T-helper 17 cell (primary cell): ENCODE results near the gene HAAO. TPM values are rescaled to one million over a fixed set of nuclear protein-coding genes. Genes with fewer than 3 reads are reported as not detected.

Experiments used
- ATAC-seq: fragments of 150-1000 bp; cut with Tn5 transposase; 2 replicates; pipeline ENCODE4 v1.10.0; 2021; ENCODE audit warnings: mild to moderate bottlenecking, moderate library complexity
- DNase-seq, 3 donors: peaks; one replicate each; pipeline versions ENCODE4 v3.0.0 to v3.0.0-alpha.2; 2020 to 2021
- H3K9me3 ChIP-seq: one replicate; pipeline ENCODE4 v1.7.0; 2013; ENCODE audit warnings: low read length, mild to moderate bottlenecking; ENCODE audit not compliant: control insufficient read depth, poor library complexity, severe bottlenecking
- H3K27ac Mint-ChIP-seq: one replicate; pipeline ENCODE4 v1.8.0; 2022; ENCODE audit warnings: mild to moderate bottlenecking, moderate library complexity, mixed read lengths
- H3K27me3 Mint-ChIP-seq: one replicate; pipeline ENCODE4 v1.8.0; 2022; ENCODE audit warnings: mixed read lengths
- H3K36me3 Mint-ChIP-seq: one replicate; pipeline ENCODE4 v1.8.0; 2022; ENCODE audit warnings: low read depth, mixed read lengths
- H3K4me1 Mint-ChIP-seq: one replicate; pipeline ENCODE4 v1.8.0; 2022; ENCODE audit warnings: mild to moderate bottlenecking, mixed read lengths
- H3K4me3 Mint-ChIP-seq: one replicate; pipeline ENCODE4 v1.8.0; 2022; ENCODE audit warnings: mild to moderate bottlenecking, moderate library complexity, mixed read lengths
- total RNA-seq, 4 donors: library from RNA in 2 of 4; stranded (reverse) in 2 of 4; gene quantifications; one replicate each; pipeline ENCODE4 v1.2.3 and lab custom pipeline; 2022 to 2026

Gene HAAO
- total RNA-seq, 2 donors from 2014 or later: 0.37 TPM; not detected in 1

DNA sequence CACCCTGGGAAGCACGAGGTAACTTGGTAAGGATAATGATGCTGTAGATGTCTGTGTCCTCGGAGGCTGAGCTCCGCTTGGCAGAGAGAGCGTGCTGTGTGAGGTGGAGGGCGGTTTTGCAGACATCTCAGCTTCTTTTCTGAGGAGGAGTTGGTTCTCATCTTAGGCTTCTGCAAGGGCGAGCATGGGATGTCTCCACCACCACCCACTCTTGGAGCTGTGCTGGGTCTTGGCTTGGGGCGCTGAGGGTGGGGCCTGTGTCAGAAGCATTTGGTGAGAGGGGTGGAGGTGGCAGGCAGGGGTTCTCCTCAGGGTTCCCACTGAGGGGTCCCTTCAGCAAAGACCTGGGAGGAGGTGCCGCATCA, 37.6 kb downstream of the HAAO start:
- Mint-ChIP-seq H3K4me1 (peaks cover 12% of the 10 kb centered on the region), H3K36me3 (peaks cover 17% of the 10 kb centered on the region), H3K4me3 (no peak overlapping the region), H3K27ac (no peak overlapping the region), H3K27me3 (no peaks in the 10 kb centered on the region)
- DNase-seq: no peak
- H3K9me3 ChIP-seq: no peaks in the 10 kb centered on the region
- ATAC-seq: no peak

DNA sequence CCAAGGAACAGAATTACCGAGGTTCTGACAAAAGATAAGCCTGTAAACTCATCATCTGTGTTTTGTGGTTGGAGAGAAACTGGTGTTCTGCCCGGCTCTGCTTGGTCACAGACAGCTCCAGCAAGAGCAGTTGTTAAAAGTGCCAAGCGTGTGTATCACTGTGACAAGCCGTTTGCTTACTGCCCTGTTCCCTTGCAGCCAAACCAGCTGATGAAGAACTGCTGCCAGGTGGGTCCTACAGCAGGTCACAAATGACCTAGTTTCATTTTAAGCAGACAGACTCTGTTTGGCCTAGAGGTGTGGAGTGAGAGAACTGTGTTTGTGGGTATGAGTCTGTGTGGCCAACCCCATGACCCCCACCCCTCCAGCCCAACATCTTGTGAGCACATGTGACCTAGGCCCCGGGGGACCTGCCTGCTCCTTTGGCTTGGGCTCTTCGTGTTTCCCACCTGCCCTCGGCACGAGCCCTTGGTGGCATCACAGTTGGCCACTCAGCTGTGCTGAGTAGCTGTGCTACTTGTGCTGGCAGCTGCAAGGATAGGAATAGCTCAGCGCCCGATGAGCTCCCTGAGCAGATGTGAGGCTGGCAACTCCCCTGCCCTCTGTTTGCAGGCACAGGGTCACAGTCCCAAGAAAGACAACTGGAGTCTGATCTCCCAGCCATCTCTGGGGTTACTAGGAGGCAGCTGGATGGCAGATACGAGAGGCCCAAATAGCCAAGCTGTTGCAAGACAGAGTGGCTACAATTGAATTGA, 38.2 kb downstream of the HAAO start:
- Mint-ChIP-seq H3K4me1 (peaks cover 13% of the 10 kb centered on the region), H3K27ac (peak overlapping the region; percentile 37), H3K27me3 (no peaks in the 10 kb centered on the region), H3K4me3 (no peak overlapping the region), H3K36me3 (peaks cover 15% of the 10 kb centered on the region)
- peak; percentile 50 for ATAC-seq
- no peak for DNase-seq
- H3K9me3 ChIP-seq: no peaks in the 10 kb centered on the region

DNA sequence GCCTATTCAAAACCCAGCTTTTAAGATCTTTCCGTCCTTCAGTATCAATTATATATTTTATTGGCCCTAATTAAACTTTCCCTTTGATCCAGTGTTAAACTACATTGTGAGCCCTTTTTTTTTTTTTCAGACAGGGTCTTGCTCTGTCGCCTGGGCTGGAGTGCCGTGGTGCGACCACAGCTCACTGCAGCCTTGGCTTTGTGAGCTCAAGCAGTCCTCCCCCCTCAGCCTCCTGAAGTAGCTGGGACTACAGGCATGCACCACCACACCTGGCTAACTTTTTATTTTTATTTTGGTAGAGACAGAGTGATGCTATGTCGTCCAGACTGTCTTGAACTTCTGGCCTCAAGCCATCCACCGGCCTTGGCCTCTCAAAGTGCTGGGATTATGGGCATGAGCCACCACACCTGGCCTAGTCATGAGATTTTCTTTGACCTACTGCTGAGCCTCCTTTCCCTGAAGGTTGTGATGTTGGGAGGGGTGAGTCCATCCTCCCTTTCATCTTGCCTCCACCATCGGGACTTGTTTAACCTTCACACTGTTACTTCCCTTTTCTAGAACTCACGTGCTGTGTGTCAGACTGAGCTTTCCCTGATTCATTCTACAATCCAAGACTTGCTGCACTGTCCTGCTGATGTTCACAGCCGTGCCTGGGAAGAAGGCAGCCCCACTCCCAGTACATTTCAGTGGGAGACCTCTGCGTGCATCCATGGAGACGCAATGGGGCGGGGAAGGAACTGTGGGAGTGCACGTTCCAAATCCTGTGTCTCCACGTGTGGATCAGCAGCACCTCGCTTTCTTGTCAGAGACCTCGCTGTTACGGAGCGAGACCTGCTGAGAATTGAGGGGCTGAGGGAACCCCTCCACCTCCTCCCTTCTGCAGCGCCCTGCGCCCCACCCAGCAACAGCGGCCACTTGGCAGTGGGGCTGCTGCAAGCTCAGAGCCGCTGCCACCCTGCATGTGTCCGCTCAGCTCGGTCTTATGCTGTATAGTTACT, 39.3 kb downstream of the HAAO start:
- no peak for ATAC-seq
- Mint-ChIP-seq H3K4me3 (no peak overlapping the region), H3K36me3 (peaks cover 14% of the 10 kb centered on the region)

DNA sequence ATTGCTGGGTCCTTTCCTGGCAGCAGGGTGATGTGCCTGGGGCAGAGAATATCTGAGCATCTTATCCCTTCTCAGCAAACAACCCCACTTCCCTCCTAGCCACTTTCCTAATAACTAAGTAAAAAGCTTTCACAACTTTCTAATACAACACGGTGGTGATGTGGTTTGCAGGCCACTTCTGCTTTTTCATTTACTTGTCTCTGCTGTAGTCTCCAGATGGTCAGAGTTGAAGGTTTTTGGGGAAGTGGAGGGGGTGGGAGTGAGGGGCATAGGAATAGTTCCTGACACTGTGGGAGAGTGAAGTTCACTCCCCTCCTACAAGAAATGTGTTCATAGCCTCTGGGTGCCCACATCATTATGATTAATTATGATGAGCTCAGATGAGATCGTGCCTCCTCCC, 40.1 kb downstream of the HAAO start:
- Mint-ChIP-seq H3K27ac (peak overlapping the region; percentile 37), H3K4me3 (no peak overlapping the region), H3K36me3 (peaks cover 14% of the 10 kb centered on the region), H3K27me3 (no peaks in the 10 kb centered on the region), H3K4me1 (peaks cover 16% of the 10 kb centered on the region)
- peak; percentile 59 for ATAC-seq
- no peak for DNase-seq
- no peaks in the 10 kb centered on the region for H3K9me3 ChIP-seq

More for the DNA sequence above, 39.3 kb downstream of the HAAO start:
- H3K9me3 ChIP-seq: no peaks in the 10 kb centered on the region
- Mint-ChIP-seq H3K27ac (peak overlapping the region; percentile 37), H3K4me1 (peaks cover 16% of the 10 kb centered on the region), H3K27me3 (no peaks in the 10 kb centered on the region)
- no peak for DNase-seq

DNA sequence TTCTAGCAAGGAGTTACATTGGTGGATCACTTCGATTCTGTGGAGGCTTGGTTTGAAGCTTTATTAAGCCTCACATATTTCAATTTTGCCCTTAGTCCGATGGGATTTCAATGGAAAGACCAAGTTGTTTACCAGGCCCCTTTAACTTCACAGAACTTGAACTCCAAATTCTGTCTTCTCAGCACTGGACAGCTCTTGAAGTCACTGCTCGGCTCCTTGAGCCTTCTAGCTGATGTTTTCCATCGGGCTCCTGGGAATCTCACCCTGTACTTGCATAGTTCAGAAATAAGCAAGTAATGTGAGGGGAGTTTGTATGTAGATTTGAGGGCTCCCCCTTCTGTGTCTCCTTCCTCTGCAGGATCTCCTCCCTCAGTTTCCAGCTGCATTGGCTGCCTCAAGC, 43.5 kb downstream of the HAAO start:
- H3K9me3 ChIP-seq: no peaks in the 10 kb centered on the region
- peaks cover 14% of the 10 kb centered on the region for H3K36me3 Mint-ChIP-seq
- no peaks in the 10 kb centered on the region for H3K27me3 Mint-ChIP-seq
- H3K4me1 Mint-ChIP-seq: peaks cover 18% of the 10 kb centered on the region
- ATAC-seq: no peak
- no peak overlapping the region for H3K27ac Mint-ChIP-seq
- H3K4me3 Mint-ChIP-seq: no peak overlapping the region
- DNase-seq: no peak

DNA sequence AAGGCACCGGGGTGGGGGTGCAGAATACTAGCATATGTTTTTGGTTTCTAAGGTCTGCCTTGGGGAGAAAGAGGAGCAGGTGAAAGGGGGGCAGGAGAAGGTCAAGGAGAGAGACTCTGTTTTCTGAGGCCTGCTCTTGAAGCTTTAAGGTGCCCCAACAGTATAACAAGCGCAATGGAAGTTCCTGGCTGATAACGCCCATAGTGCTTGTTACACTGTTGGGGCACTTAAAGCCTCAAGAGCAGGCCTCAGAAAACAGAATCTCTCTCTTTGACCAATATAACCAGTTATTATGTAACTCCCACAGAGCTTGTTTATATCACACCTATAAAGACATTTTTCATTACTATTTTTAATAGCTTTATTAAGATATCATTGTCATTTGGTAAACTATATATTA, 45.0 kb downstream of the HAAO start:
- H3K36me3 Mint-ChIP-seq: peaks cover 8% of the 10 kb centered on the region
- no peak for DNase-seq
- H3K27me3 Mint-ChIP-seq: no peaks in the 10 kb centered on the region
- H3K9me3 ChIP-seq: no peaks in the 10 kb centered on the region
- H3K4me1 Mint-ChIP-seq: peaks cover 18% of the 10 kb centered on the region
- H3K4me3 Mint-ChIP-seq: no peak overlapping the region
- no peak for ATAC-seq
- no peak overlapping the region for H3K27ac Mint-ChIP-seq

DNA sequence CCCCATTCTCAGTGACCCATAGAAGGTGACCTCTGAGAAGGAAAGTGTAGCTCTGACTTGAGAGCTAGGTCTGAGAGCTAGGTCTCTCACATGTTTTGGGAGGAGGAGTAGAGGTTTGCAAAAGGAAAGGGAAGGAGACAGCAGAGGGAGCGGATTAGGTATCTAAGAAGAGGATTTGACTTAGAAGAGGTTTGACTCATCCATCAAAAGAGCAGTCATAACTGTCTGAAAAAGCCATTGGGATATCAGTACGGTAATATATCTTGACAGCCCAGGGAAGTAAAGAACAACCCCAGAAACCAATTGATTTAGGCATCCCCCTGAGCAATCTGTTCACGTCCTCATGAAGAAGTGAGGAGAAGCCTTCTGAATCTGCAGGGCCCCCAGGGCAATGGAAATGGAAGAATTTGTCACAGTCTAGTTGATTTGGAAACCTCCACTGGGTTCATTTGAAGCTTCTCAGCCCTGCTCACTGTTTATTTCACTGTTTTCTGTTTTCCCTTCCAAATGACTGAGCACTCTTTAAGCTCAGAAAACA, 47.8 kb downstream of the HAAO start:
- H3K9me3 ChIP-seq: no peaks in the 10 kb centered on the region
- ATAC-seq: no peak
- no peak overlapping the region for H3K27ac Mint-ChIP-seq
- DNase-seq: no peak
- H3K27me3 Mint-ChIP-seq: no peaks in the 10 kb centered on the region
- peaks cover 10% of the 10 kb centered on the region for H3K4me1 Mint-ChIP-seq
- peaks cover 2% of the 10 kb centered on the region for H3K36me3 Mint-ChIP-seq
- no peak overlapping the region for H3K4me3 Mint-ChIP-seq

DNA sequence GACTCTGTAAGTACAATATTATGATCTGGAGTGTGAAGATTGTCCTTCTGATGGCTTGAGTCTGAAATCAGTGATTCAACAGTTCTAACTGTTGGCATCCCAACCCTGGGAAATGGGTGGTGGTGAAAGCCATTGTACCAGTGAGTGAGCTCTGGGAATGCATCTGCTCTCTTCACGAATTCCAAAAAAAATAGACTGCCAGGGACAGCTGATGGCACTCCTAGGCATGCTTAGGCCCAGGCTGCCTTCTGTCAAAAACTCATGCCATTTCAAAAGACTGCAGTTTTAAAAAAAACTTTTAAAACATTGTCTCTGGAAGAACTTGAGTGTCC, 48.8 kb downstream of the HAAO start:
- DNase-seq: no peak
- ATAC-seq: no peak
- no peak overlapping the region for H3K4me3 Mint-ChIP-seq
- no peaks in the 10 kb centered on the region for H3K27me3 Mint-ChIP-seq
- H3K4me1 Mint-ChIP-seq: peaks cover 7% of the 10 kb centered on the region
- H3K27ac Mint-ChIP-seq: no peak overlapping the region
- peaks cover 3% of the 10 kb centered on the region for H3K36me3 Mint-ChIP-seq
- no peaks in the 10 kb centered on the region for H3K9me3 ChIP-seq

DNA sequence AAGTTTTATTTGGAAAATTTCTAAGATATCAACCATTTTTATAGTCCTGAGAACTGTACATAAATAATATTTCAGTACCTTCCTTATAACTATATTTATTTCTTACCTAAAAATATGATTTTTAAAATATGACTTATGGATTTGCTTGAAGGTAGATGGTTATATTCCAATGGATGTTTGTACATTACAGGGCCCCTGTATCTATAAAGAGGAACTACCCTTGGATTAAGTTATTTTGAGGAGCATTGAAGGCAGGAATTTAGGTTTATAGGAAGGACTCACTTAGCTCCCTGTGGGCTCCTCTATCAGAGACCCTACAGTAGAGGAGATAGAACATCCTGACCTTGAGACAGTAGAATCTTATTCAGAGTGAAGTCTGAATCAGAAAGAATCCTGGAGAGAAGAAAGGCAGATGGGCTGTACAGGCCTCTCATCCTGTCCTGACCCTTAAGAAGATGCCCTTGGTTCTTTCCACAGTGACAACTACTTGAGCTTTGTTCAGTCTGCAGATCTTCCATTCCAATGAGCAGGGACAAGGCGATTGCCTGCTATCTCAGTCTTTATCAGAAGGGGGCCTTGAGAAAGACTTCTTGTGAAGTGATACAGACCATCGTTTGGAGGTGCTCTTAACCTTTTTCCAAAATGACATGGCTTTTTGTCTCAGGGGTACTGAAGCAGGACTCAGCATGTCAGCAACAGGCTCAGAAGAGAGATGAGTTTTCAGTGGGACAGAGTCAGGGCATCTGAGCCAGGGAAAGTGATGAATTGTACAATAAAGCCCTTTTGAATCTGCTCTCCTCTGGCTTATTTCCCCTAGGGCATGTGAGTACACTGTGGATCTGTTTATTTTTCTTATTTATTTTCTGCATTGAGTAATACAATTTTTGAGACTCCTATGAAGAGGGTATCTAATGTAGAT, 49.4 kb downstream of the HAAO start:
- H3K9me3 ChIP-seq: no peaks in the 10 kb centered on the region
- no peak for ATAC-seq
- H3K4me1 Mint-ChIP-seq: peaks cover 7% of the 10 kb centered on the region
- no peak for DNase-seq
- no peak overlapping the region for H3K4me3 Mint-ChIP-seq
- H3K36me3 Mint-ChIP-seq: peaks cover 3% of the 10 kb centered on the region
- no peak overlapping the region for H3K27ac Mint-ChIP-seq
- no peaks in the 10 kb centered on the region for H3K27me3 Mint-ChIP-seq

DNA sequence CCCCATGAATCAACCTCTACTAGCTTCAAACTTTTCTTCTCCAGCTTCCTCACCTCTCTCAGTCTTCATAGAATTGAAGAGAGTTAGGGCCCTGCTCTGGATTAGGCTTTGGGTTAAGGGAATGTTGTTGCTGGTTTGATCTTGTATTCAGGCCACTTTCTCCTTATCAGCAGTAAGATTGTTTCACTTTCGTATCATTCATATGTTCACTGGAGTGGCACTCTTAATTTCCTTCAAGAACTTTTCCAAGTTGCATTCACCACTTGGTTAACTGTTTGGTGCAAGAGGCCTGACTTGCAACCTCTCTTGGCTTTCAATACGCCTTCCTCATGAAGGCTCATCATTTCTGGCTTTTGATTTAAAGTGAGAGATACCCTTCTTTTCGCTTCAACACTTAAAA, 51.2 kb downstream of the HAAO start:
- Mint-ChIP-seq H3K4me3 (no peak overlapping the region), H3K4me1 (peaks cover 7% of the 10 kb centered on the region), H3K36me3 (peaks cover 3% of the 10 kb centered on the region), H3K27ac (no peak overlapping the region), H3K27me3 (no peaks in the 10 kb centered on the region)
- no peaks in the 10 kb centered on the region for H3K9me3 ChIP-seq
- DNase-seq (no peak), ATAC-seq (no peak)

DNA sequence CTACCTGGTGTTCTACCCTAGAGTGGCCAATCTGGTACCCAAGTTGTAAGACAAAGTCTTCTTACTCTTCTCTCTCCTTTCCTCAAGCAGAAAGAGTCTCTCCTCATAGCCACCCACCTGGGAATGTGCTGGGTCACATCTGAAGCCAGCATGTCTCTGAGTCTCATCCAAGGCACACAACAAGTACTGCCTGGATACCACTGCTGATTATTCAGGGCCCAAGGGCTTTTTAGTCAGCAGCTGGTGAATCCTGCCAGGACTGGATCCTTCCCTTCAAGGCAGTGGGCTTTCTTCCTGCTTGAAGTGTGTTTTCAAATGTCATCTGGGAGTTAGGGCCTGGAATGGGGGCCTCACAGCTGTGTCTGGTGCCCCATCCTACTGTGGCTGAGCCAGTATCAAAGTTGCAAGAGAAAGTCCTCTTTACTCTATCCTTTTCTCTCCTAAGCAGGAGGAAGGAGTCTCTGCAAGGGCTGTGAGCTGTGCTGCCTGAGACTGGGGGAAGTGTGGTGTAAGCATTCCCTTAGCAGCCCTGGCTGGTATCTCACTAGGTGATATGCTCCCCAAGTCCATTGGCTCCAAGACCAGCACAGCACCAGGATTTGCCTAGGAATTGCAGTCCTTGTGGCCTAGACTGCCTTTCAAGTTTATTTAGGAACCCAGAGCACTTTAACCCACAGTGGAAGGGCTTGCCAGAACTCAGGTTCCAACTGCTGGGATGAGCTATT, 55.6 kb downstream of the HAAO start:
- no peaks in the 10 kb centered on the region for H3K27me3 Mint-ChIP-seq
- peaks cover 11% of the 10 kb centered on the region for H3K36me3 Mint-ChIP-seq
- H3K27ac Mint-ChIP-seq: no peak overlapping the region
- DNase-seq (no peak), ATAC-seq (no peak)
- H3K4me3 Mint-ChIP-seq: no peak overlapping the region
- H3K4me1 Mint-ChIP-seq: peaks cover 5% of the 10 kb centered on the region
- peaks cover 3% of the 10 kb centered on the region for H3K9me3 ChIP-seq

DNA sequence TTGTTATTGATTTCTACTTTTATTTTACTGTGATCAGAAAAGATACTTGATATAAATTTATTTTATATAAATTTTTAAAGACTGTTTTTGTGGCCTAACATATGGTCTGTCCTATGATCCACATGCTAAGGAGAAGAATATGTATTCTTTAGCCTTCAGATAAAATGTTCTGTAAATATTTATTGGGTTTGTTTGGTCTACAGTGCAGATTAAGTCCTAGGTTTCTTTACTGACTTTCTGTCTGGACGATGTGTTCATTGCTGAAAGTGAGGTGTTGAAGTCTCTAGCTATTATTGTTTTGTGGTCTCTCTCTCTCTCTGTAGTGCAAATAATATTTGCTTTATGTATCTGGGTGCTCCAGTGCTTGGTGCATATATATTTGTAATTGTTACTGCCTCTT, 58.5 kb downstream of the HAAO start:
- peaks cover 16% of the 10 kb centered on the region for H3K36me3 Mint-ChIP-seq

More for the DNA sequence above, 58.5 kb downstream of the HAAO start:
- Mint-ChIP-seq H3K4me1 (no peaks in the 10 kb centered on the region), H3K27ac (no peak overlapping the region), H3K4me3 (no peak overlapping the region), H3K27me3 (no peaks in the 10 kb centered on the region)
- DNase-seq: no peak
- peaks cover 3% of the 10 kb centered on the region for H3K9me3 ChIP-seq
- ATAC-seq: no peak
